Kidney epithelial cell (primary cell): Measurements from ENCODE around the gene CTTNBP2. TPM values are rescaled to one million over a fixed set of nuclear protein-coding genes. Genes with fewer than 3 reads are reported as not detected.

ENCODE experiments used
- DNase-seq: peaks from one replicate; pipeline ENCODE4 v3.0.0-alpha.2; 2010; ENCODE audit warnings: low read depth
- H3K27me3 ChIP-seq: 2 replicates; pipeline ENCODE4 v1.6.0; 2011; ENCODE audit warnings: low read length; ENCODE audit not compliant: control insufficient read depth, insufficient read depth
- H3K36me3 ChIP-seq: 2 replicates; pipeline ENCODE4 v1.5.1; 2011; ENCODE audit warnings: low read length; ENCODE audit not compliant: control insufficient read depth, insufficient read depth
- H3K4me3 ChIP-seq: 2 replicates; pipeline ENCODE4 v1.5.1; 2011; ENCODE audit warnings: low read depth, mild to moderate bottlenecking, control low read depth, low read length
- total RNA-seq: library from RNA; depleted of rRNA; stranded (reverse); fragments of >200 nt; gene quantifications from 2 replicates; pipeline ENCODE4 v1.2.3, GENCODE V29; 2015
- TF ChIP-seq, protein P1 (sequence below): IDR thresholded peaks from 2 replicates; pipeline ENCODE4 v1.5.1; 2011; ENCODE audit warnings: mild to moderate bottlenecking, moderate library complexity, low read length, control low read depth, inconsistent platforms; ENCODE audit not compliant: insufficient read depth, poor library complexity, severe bottlenecking

The CTTNBP2 gene
- total RNA-seq, 1 donor from 2014 or later, result 5.3 TPM

DNA sequence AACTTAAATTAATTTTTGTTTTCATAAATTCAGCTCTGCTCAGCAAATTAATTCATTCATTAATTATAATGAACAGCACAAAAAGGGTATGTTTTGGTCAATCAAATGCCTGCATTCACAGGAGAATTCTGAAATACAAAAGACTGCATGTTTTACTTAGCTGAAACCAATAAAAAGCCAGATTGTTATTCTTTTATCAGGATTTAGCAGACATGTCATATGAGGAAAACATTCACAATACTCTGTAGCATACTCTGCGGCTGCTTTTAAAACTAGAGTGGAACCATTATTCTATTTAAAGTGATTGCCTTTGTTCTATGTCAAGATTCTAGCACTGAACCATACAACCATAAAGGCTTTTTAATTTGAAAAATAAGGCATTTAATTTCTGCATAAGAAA, 19.1 kb downstream of the CTTNBP2 start:
- TF ChIP-seq, protein P1, sequence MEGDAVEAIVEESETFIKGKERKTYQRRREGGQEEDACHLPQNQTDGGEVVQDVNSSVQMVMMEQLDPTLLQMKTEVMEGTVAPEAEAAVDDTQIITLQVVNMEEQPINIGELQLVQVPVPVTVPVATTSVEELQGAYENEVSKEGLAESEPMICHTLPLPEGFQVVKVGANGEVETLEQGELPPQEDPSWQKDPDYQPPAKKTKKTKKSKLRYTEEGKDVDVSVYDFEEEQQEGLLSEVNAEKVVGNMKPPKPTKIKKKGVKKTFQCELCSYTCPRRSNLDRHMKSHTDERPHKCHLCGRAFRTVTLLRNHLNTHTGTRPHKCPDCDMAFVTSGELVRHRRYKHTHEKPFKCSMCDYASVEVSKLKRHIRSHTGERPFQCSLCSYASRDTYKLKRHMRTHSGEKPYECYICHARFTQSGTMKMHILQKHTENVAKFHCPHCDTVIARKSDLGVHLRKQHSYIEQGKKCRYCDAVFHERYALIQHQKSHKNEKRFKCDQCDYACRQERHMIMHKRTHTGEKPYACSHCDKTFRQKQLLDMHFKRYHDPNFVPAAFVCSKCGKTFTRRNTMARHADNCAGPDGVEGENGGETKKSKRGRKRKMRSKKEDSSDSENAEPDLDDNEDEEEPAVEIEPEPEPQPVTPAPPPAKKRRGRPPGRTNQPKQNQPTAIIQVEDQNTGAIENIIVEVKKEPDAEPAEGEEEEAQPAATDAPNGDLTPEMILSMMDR, result no peak
- Histone ChIP-seq H3K36me3 (no peaks in the 10 kb centered on the region), H3K27me3 (no peaks in the 10 kb centered on the region), H3K4me3 (no peak overlapping the region)
- no peak for DNase-seq

DNA sequence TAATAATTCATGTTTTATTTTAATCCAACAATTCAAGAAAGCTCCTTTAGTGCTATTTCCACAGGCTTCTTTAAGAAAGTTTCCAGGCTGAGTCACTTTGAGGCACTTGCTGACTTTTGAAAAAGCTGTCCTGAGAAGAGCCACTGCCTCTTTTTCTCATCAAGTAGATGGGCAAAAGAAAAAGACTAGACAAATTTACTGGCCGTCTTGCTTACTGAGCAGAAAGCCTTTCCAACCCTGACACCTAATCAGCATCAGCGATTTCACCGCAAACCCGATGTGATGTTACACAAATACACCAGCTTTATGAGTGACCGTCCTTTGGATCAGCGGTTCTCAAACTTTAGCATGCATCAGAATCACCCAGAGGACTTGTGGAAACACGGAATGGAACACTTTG, 24.3 kb downstream of the CTTNBP2 start:
- TF ChIP-seq, protein P1, result no peak
- Histone ChIP-seq H3K4me3 (no peak overlapping the region), H3K27me3 (no peaks in the 10 kb centered on the region), H3K36me3 (peaks cover under 1% of the 10 kb centered on the region)
- DNase-seq, result no peak

DNA sequence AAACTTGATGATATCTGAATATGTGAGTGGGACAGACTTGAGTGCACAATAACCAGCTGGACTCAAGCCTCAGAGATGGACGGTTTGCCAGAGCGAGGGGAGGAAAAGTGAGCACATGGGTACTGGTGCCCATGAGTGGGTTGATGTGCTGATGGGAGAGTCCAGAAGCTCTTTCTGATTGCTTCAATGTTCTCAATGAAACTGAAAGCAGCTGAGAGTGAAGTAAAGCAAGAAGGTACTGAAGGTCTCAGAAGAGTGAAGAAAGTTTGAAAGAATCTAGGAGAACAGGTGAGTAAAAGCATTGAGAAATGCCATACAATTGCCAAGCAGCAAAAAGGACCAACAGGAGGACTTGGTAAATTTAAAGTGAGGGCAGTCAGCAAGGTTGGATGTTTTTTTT, 28.6 kb downstream of the CTTNBP2 start:
- Histone ChIP-seq H3K36me3 (peaks cover 2% of the 10 kb centered on the region), H3K4me3 (no peak overlapping the region), H3K27me3 (no peaks in the 10 kb centered on the region)
- TF ChIP-seq, protein P1, result no peak
- no peak for DNase-seq

DNA sequence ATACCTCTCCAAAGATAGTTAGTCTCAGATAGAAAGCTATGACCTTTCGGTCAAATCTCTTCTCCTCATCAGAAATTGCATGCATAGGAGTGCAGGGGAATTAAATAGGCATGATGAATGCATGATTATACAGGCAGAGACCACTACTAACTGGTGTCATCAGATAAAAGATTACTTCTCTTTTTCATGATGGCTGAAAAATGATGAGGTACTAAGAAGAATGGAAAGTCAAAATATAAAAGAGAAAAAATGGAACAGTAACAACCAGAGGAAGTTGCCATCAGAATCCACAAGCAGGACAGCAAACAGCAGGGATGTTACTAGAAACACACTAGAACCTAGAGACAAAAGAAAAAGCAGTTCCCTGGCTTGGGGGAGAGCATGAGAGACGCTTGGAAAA, 31.6 kb downstream of the CTTNBP2 start:
- H3K36me3 ChIP-seq, result peaks cover 2% of the 10 kb centered on the region
- no peak overlapping the region for H3K4me3 ChIP-seq
- TF ChIP-seq, protein P1, result no peak
- no peaks in the 10 kb centered on the region for H3K27me3 ChIP-seq
- no peak for DNase-seq

DNA sequence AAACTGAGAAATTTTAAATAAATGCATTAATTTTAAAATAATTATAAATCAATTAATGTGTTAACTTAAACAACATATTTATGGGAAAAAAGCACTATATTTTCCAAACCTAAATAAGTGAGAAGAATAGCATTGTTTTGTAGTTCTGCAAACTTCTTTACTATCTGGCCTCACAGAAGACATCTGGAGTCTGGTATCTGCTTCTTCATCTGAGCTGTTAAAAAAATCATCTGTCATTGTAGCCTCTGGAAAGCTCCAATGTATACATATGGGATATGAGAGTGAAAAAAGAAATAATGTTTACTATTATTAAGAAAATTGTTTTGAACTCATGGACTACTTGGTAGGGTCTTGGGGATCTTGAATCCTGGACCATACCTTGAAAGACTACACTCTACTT, 32.2 kb downstream of the CTTNBP2 start:
- peaks cover 2% of the 10 kb centered on the region for H3K36me3 ChIP-seq
- TF ChIP-seq, protein P1, result no peak
- H3K27me3 ChIP-seq, result no peaks in the 10 kb centered on the region
- H3K4me3 ChIP-seq, result no peak overlapping the region
- DNase-seq, result no peak

DNA sequence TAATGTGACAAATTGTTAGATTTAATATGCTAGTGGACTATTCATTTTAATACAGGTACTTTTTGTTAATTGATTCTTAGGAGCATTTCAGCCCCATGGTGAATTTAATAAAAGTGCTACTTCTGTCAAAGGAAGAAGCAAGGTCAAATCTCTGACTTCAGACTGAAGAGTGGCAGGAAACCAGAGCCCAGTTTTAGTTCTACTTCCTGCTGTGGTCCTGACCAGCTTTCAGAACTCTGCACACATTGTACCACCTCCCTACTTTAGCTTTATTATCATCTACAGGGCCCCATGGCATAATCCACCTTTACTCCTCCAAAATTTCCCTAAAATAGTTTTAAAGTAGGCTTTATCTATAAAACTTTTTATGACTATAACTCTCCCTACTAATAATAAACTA, 33.7 kb downstream of the CTTNBP2 start:
- no peak overlapping the region for H3K4me3 ChIP-seq
- H3K36me3 ChIP-seq, result peaks cover 2% of the 10 kb centered on the region
- TF ChIP-seq, protein P1, result no peak
- H3K27me3 ChIP-seq, result no peaks in the 10 kb centered on the region
- DNase-seq, result no peak
